ENCODE measurements around the gene EHMT1. TPM values are rescaled to one million over a fixed set of nuclear protein-coding genes. Genes with fewer than 3 reads are reported as not detected.

The EHMT1 gene
- polyA plus RNA-seq, 3 donors = 10.1 to 46.5 (median 15.0) TPM

DNA sequence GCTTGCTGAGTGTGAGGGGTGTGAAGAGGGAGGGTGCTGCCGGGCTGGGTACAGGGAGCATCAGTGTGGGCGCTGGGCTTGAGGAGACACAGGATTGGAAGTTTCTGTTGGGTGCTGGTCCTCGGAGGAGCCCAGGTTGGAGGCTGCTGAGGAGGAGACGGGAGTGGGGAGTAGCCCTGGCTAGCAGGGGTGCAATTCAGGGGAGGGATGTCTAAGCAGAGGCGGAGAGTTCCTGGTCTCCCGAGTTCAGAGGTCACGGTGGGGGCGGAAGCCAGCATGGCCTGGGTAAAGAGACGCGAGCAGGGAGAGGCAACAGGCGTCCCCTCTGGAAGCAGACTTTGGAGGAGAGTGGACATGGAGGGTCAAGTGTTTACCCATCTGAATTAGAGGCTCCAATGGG is 196.0 kb downstream of the EHMT1 start:
- Mint-ChIP-seq H3K36me3 (peaks cover 69 to 84% of the 10 kb centered on the region in 2 donors), H3K4me3 (no peak overlapping the region), H3K9me3 (peaks cover 18 to 42% (median 34%) of the 10 kb centered on the region in 7 donors), H3K4me1 (no peaks in the 10 kb centered on the region), H3K27me3 (ENCODE audit: low read depth in 3 of 3) (no peaks in the 10 kb centered on the region), H3K27ac (peak overlapping the region in 4 of 7 donors; percentile 26 to 79 (median 47))
- Histone ChIP-seq H3K9me3 (replicated peaks in 1 of 2; ENCODE audit: control insufficient read depth in 1 of 2, insufficient read depth in 1 of 2, low read length in 2 of 2) (peaks cover 17 to 32% of the 10 kb centered on the region in 2 donors), H3K27me3 (ENCODE audit: control insufficient read depth in 2 of 2, insufficient read depth in 2 of 2, low read length in 2 of 2) (no peaks in the 10 kb centered on the region), H3K36me3 (replicated peaks in 1 of 2; ENCODE audit: control insufficient read depth in 1 of 2, insufficient read depth in 2 of 2, low read length in 2 of 2) (peaks cover 73 to 85% of the 10 kb centered on the region in 2 donors), H3K79me2 (ENCODE audit: insufficient read depth, low read length) (no peaks in the 10 kb centered on the region), H3K9ac (ENCODE audit: insufficient read depth, low read length, poor library complexity, severe bottlenecking) (no peak overlapping the region), H4K20me1 (ENCODE audit: insufficient read depth, low read length) (no peaks in the 10 kb centered on the region), H3K4me3 (replicated peaks in 1 of 3; ENCODE audit: low read depth in 2 of 3, low read length in 3 of 3) (no peak overlapping the region), H3K4me1 (ENCODE audit: control insufficient read depth in 1 of 2, insufficient read depth in 2 of 2, low read length in 2 of 2) (no peaks in the 10 kb centered on the region), H3K4me2 (replicated peaks; ENCODE audit: extremely low read depth, low read length, poor library complexity, severe bottlenecking) (no peak overlapping the region), H3K27ac (ENCODE audit: low read depth in 1 of 2, low read length in 2 of 2) (no peak overlapping the region), H2AFZ (ENCODE audit: insufficient read depth, low read depth, low read length, poor library complexity, severe bottlenecking) (no peak overlapping the region)
- intact Hi-C loops (cut with micrococcal nuclease) = no loop called here
- no peak for DNase-seq
- TF ChIP-seq, protein P1, sequence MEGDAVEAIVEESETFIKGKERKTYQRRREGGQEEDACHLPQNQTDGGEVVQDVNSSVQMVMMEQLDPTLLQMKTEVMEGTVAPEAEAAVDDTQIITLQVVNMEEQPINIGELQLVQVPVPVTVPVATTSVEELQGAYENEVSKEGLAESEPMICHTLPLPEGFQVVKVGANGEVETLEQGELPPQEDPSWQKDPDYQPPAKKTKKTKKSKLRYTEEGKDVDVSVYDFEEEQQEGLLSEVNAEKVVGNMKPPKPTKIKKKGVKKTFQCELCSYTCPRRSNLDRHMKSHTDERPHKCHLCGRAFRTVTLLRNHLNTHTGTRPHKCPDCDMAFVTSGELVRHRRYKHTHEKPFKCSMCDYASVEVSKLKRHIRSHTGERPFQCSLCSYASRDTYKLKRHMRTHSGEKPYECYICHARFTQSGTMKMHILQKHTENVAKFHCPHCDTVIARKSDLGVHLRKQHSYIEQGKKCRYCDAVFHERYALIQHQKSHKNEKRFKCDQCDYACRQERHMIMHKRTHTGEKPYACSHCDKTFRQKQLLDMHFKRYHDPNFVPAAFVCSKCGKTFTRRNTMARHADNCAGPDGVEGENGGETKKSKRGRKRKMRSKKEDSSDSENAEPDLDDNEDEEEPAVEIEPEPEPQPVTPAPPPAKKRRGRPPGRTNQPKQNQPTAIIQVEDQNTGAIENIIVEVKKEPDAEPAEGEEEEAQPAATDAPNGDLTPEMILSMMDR (IDR thresholded peaks at IDR 0.05) = no peak
- 97% methylated on average over 11 of the region's 11 CpGs for WGBS (ENCODE audit: insufficient coverage)

DNA sequence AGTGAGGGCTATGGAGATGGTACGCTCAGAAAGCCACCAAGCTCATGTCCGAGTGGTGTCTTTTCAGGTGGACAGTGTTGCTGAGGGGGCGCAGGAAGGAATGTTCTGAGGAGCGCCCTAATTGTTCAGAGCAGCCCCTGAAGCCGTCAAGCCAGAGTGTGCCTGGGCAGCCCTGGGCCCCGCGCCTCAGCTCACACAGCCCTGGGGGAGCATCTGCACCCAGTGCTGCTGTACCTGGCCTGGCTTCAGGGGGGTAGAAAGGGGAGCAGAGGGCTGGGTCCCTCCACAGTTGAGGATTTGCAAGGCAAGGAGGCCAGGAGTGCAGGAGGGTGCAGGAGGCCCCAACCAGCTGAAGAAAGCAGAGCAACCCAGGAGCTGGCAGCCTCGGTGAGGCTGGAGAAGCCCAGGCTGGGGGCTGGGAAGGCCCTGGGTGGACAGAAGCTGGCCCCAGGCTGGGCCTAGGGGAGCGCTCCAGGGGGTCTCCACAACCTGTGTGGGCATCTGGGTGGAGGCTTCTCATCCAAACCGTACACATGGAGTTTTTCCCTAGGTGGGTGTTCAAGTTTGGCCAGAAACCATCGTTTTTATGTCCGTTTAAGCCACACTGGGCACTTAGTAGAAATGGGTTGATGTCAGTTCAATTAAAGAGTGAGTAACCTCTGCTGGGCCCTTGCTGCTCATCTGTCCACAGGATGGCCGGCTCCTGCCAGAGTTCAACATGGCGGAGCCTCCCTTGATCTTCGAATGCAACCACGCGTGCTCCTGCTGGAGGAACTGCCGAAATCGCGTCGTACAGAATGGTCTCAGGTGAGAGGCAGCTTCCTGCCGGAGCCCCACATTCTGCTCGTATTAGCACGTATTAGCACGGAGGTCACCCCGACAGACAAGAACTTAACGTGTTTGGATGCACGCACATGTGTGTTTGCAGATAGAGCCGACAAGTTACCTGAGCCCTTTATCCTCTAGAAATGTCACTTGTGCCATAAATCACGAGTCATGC is 196.8 kb downstream of the EHMT1 start:
- Histone ChIP-seq H3K79me2 (ENCODE audit: insufficient read depth, low read length) (no peaks in the 10 kb centered on the region), H3K4me2 (replicated peaks; ENCODE audit: extremely low read depth, low read length, poor library complexity, severe bottlenecking) (no peak overlapping the region), H3K27ac (ENCODE audit: low read depth in 1 of 2, low read length in 2 of 2) (no peak overlapping the region), H2AFZ (ENCODE audit: insufficient read depth, low read depth, low read length, poor library complexity, severe bottlenecking) (no peak overlapping the region), H3K27me3 (ENCODE audit: control insufficient read depth in 2 of 2, insufficient read depth in 2 of 2, low read length in 2 of 2) (no peaks in the 10 kb centered on the region), H3K4me1 (ENCODE audit: control insufficient read depth in 1 of 2, insufficient read depth in 2 of 2, low read length in 2 of 2) (no peaks in the 10 kb centered on the region), H3K4me3 (replicated peaks in 1 of 3; ENCODE audit: low read depth in 2 of 3, low read length in 3 of 3) (no peak overlapping the region), H4K20me1 (ENCODE audit: insufficient read depth, low read length) (no peaks in the 10 kb centered on the region), H3K9ac (ENCODE audit: insufficient read depth, low read length, poor library complexity, severe bottlenecking) (no peak overlapping the region), H3K9me3 (replicated peaks in 1 of 2; ENCODE audit: control insufficient read depth in 1 of 2, insufficient read depth in 1 of 2, low read length in 2 of 2) (peaks cover 17 to 36% of the 10 kb centered on the region in 2 donors), H3K36me3 (replicated peaks in 1 of 2; ENCODE audit: control insufficient read depth in 1 of 2, insufficient read depth in 2 of 2, low read length in 2 of 2) (peaks cover 80 to 89% of the 10 kb centered on the region in 2 donors)
- intact Hi-C loops (cut with micrococcal nuclease) = no loop called here
- TF ChIP-seq, protein P1 (IDR thresholded peaks at IDR 0.05) = no peak
- H3K4me3 Mint-ChIP-seq = no peak overlapping the region
- DNase-seq = no peak
- WGBS (ENCODE audit: insufficient coverage) = 99% methylated on average over 29 of the region's 30 CpGs
- H3K27me3 Mint-ChIP-seq (ENCODE audit: low read depth in 3 of 3) = no peaks in the 10 kb centered on the region
- peak overlapping the region in 2 of 7 donors; percentile 26 to 46 for H3K27ac Mint-ChIP-seq
- H3K4me1 Mint-ChIP-seq = no peaks in the 10 kb centered on the region
- H3K9me3 Mint-ChIP-seq = peaks cover 18 to 47% (median 34%) of the 10 kb centered on the region in 7 donors
- peaks cover 71 to 88% of the 10 kb centered on the region in 2 donors for H3K36me3 Mint-ChIP-seq
